Measurements from ENCODE around the gene PDIA6. TPM values are rescaled to one million over a fixed set of nuclear protein-coding genes. Genes with fewer than 3 reads are reported as not detected.

PDIA6 gene
- total and polyA plus RNA-seq, 2 of the 4 experiments (the other 2 are of a cell fraction): 204 to 349 TPM

DNA sequence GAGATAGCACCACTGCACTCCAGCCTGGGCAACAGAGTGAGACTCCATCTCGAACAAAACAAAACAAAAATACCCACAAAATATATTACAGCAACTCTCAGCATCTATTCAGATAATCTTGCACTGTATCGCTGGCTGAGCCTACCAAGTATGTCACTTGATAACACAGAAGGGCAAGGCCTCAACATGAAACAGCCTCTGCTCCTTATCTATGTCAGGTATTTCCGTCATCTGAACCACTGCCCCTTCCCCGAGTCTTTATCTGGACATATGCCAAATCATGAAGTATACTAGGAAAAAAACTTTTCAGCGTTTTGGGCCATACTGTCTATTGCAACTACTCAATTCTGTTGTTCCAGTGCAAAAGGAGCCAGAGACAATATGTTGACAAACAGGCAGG, 17.7 kb downstream of the PDIA6 start:
- Histone ChIP-seq H4K20me1 (ENCODE audit: insufficient read depth, low read length) (peaks cover 31% of the 10 kb centered on the region; the same call in 1 of the 2 replicates), H2BK15ac (ENCODE audit: low read depth, low read length) (no peak overlapping the region), H3K56ac (ENCODE audit: extremely low read depth, insufficient read depth, low read length) (no peak overlapping the region), H3K23ac (ENCODE audit: low read depth, low read length) (no peak overlapping the region), H2BK120ac (ENCODE audit: low read depth, low read length) (no peak overlapping the region), H2AK9ac (replicated peaks; ENCODE audit: low read depth, low read length, poor library complexity) (no peak overlapping the region), H3K4me2 (ENCODE audit: low read depth, low read length) (no peak overlapping the region), H4K5ac (ENCODE audit: low read depth, low read length) (no peak overlapping the region), H3K27me3 (ENCODE audit: control insufficient read depth, insufficient read depth, low read length) (no peaks in the 10 kb centered on the region), H3K27ac (ENCODE audit: insufficient read depth, low read length) (no peak overlapping the region), H3K9me1 (ENCODE audit: insufficient read depth, low read length) (no peaks in the 10 kb centered on the region; the same call in 1 of the 2 replicates), H3K4me3 (ENCODE audit: insufficient read depth, low read depth, low read length) (no peak overlapping the region), H3K9me3 (ENCODE audit: control insufficient read depth, insufficient read depth, low read length) (no peaks in the 10 kb centered on the region), H3K14ac (replicated peaks; ENCODE audit: low read depth, low read length) (no peak overlapping the region), H2AK5ac (ENCODE audit: low read depth, low read length) (no peak overlapping the region), H2BK20ac (ENCODE audit: low read depth, low read length) (no peak overlapping the region), H2AFZ (replicated peaks; ENCODE audit: low read length, poor library complexity) (no peak overlapping the region), H3K4me1 (ENCODE audit: control insufficient read depth, insufficient read depth, low read length) (no peaks in the 10 kb centered on the region), H3K36me3 (ENCODE audit: control insufficient read depth, insufficient read depth, low read length) (peaks cover 38% of the 10 kb centered on the region), H3K9ac (ENCODE audit: low read depth, low read length) (no peak overlapping the region), H4K91ac (ENCODE audit: insufficient read depth, low read depth, low read length) (no peak overlapping the region), H3K4ac (ENCODE audit: low read depth, low read length) (no peak overlapping the region), H2BK5ac (ENCODE audit: low read depth, low read length, poor library complexity, severe bottlenecking) (no peak overlapping the region), H3K18ac (ENCODE audit: low read depth, low read length) (no peak overlapping the region), H3K79me1 (ENCODE audit: low read depth in 1 of 2, low read length in 2 of 2) (peaks cover 31 to 51% of the 10 kb centered on the region in 2 experiments), H4K8ac (ENCODE audit: low read depth in 2 of 2, low read length in 2 of 2) (no peak overlapping the region)
- ChIA-PET CTCF (no interaction called here), POLR2A (ENCODE audit: unreplicated experiment) (no interaction called here)
- TF ChIP-seq MXI1 (IDR thresholded peaks at IDR 0.05; ENCODE audit: borderline replicate concordance, low read depth, low read length) (no peak), MAZ (IDR thresholded peaks at IDR 0.05; ENCODE audit: borderline replicate concordance, low read depth, low read length) (no peak), RFX5 (IDR thresholded peaks at IDR 0.05; ENCODE audit: low read depth, low read length) (no peak), RAD21 (IDR thresholded peaks at IDR 0.05; ENCODE audit: low read length) (no peak), CEBPB (IDR thresholded peaks at IDR 0.05; ENCODE audit: low read depth, low read length) (no peak), FOS (IDR thresholded peaks at IDR 0.05; ENCODE audit: low read depth, low read length) (no peak), BHLHE40 (IDR thresholded peaks at IDR 0.05; ENCODE audit: low read depth, low read length) (no peak), CHD1 (IDR thresholded peaks at IDR 0.05; ENCODE audit: low read depth, low read length) (no peak), RCOR1 (IDR thresholded peaks at IDR 0.05; ENCODE audit: insufficient replicate concordance, low read length) (no peak), NFE2L2 (IDR thresholded peaks at IDR 0.05; ENCODE audit: low read depth, low read length) (no peak), MAFK (IDR thresholded peaks at IDR 0.05; ENCODE audit: low read depth, low read length) (no peak), POLR2A (IDR thresholded peaks at IDR 0.05; ENCODE audit: low read depth, low read length) (no peak)
- TF ChIP-seq, protein P1, sequence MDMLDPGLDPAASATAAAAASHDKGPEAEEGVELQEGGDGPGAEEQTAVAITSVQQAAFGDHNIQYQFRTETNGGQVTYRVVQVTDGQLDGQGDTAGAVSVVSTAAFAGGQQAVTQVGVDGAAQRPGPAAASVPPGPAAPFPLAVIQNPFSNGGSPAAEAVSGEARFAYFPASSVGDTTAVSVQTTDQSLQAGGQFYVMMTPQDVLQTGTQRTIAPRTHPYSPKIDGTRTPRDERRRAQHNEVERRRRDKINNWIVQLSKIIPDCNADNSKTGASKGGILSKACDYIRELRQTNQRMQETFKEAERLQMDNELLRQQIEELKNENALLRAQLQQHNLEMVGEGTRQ (IDR thresholded peaks at IDR 0.05; ENCODE audit: low read depth, low read length): no peak
- TF ChIP-seq, protein P2, sequence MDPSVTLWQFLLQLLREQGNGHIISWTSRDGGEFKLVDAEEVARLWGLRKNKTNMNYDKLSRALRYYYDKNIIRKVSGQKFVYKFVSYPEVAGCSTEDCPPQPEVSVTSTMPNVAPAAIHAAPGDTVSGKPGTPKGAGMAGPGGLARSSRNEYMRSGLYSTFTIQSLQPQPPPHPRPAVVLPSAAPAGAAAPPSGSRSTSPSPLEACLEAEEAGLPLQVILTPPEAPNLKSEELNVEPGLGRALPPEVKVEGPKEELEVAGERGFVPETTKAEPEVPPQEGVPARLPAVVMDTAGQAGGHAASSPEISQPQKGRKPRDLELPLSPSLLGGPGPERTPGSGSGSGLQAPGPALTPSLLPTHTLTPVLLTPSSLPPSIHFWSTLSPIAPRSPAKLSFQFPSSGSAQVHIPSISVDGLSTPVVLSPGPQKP (IDR thresholded peaks at IDR 0.05; ENCODE audit: borderline replicate concordance, low read depth, low read length): no peak
- TF ChIP-seq, protein P3, sequence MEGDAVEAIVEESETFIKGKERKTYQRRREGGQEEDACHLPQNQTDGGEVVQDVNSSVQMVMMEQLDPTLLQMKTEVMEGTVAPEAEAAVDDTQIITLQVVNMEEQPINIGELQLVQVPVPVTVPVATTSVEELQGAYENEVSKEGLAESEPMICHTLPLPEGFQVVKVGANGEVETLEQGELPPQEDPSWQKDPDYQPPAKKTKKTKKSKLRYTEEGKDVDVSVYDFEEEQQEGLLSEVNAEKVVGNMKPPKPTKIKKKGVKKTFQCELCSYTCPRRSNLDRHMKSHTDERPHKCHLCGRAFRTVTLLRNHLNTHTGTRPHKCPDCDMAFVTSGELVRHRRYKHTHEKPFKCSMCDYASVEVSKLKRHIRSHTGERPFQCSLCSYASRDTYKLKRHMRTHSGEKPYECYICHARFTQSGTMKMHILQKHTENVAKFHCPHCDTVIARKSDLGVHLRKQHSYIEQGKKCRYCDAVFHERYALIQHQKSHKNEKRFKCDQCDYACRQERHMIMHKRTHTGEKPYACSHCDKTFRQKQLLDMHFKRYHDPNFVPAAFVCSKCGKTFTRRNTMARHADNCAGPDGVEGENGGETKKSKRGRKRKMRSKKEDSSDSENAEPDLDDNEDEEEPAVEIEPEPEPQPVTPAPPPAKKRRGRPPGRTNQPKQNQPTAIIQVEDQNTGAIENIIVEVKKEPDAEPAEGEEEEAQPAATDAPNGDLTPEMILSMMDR (conservative IDR thresholded peaks at IDR 0.05; ENCODE audit: low read depth, low read length): no peak
- in situ Hi-C loops (cut with MboI; ENCODE audit: low sequenced_read_pairs) (no loop called here), dilution Hi-C loops (cut with HindIII; ENCODE audit: low sequenced_read_pairs, unreplicated experiment) (no loop called here), intact Hi-C loops (cut with micrococcal nuclease) (no loop called here)
- no peak for ATAC-seq (ENCODE audit: low read depth)
- no TSS peak for BruUV-seq (replicated peaks)
- 67% methylated on average over 1 of the region's 5 CpGs; no CpG with 5 or more reads in 1 of the 2 experiments for WGBS, 2 experiments (ENCODE audit: extremely low coverage in 2 of 2, insufficient read length in 1 of 2)
- no peak for DNase-seq
